Ishikawa (cell line): ENCODE data around the gene S100A7.

Experiments
- CEBPB ChIP-seq: IDR thresholded peaks from 2 replicates; pipeline ENCODE4 v1.6.1; 2012
- CREB1 ChIP-seq: IDR thresholded peaks from 2 replicates; pipeline ENCODE4 v1.6.1; 2012; ENCODE audit warnings: low read depth
- EGR1 ChIP-seq: IDR thresholded peaks from 2 replicates; pipeline ENCODE4 v1.6.1; 2012
- EP300 ChIP-seq: IDR thresholded peaks from 2 replicates; pipeline ENCODE4 v1.6.1; 2012; ENCODE audit warnings: borderline replicate concordance
- FOXM1 ChIP-seq: IDR thresholded peaks from 2 replicates; pipeline ENCODE4 v1.6.1; 2012; ENCODE audit warnings: low read depth, borderline replicate concordance
- NFIC ChIP-seq: IDR thresholded peaks from 2 replicates; pipeline ENCODE4 v1.6.1; 2012
- RAD21 ChIP-seq: IDR thresholded peaks from 2 replicates; pipeline ENCODE4 v1.6.1; 2012; ENCODE audit warnings: low read depth
- TAF1 ChIP-seq: IDR thresholded peaks from 2 replicates; pipeline ENCODE4 v1.6.1; 2012; ENCODE audit warnings: low read depth, mild to moderate bottlenecking
- TCF12 ChIP-seq: IDR thresholded peaks from 2 replicates; pipeline ENCODE4 v1.6.1; 2012; ENCODE audit warnings: low read depth
- TEAD4 ChIP-seq: IDR thresholded peaks from 2 replicates; pipeline ENCODE4 v1.6.1; 2012
- YY1 ChIP-seq: IDR thresholded peaks from 2 replicates; pipeline ENCODE4 v1.6.1; 2012; ENCODE audit warnings: low read depth
- ZBTB7A ChIP-seq: IDR thresholded peaks from 2 replicates; pipeline ENCODE4 v1.6.1; 2012; ENCODE audit warnings: low read depth
- TF ChIP-seq, protein P1 (sequence below): IDR thresholded peaks from 2 replicates; pipeline ENCODE4 v1.6.1; 2012; ENCODE audit warnings: low read depth, mild to moderate bottlenecking
- TF ChIP-seq, protein P2 (sequence below): IDR thresholded peaks from 2 replicates; pipeline ENCODE4 v1.6.1; 2012
- TF ChIP-seq, protein P3 (sequence below): IDR thresholded peaks from 2 replicates; pipeline ENCODE4 v1.6.1; 2012

Gene S100A7

DNA sequence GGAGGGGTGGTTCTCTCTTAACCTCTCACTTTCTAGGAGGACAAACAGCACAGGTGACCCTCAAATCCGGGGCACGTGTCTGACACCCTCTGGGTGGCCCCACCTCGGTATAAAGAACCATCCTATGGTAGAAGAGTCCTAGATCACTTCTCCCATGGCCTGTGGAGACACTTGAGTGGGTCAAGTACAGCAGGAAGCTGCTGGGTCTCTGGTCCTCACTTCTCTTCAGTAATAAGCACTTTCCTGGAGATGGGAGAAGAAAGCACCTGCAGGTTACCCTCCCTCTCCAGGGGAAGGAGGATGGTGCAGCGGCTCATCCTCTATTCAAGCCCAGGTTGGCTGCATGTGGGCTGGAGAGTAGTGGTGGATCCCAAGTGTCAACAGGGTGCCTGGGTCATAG lies 17.0 kb downstream of the S100A7 start:
- TF ChIP-seq CEBPB, result no peak

DNA sequence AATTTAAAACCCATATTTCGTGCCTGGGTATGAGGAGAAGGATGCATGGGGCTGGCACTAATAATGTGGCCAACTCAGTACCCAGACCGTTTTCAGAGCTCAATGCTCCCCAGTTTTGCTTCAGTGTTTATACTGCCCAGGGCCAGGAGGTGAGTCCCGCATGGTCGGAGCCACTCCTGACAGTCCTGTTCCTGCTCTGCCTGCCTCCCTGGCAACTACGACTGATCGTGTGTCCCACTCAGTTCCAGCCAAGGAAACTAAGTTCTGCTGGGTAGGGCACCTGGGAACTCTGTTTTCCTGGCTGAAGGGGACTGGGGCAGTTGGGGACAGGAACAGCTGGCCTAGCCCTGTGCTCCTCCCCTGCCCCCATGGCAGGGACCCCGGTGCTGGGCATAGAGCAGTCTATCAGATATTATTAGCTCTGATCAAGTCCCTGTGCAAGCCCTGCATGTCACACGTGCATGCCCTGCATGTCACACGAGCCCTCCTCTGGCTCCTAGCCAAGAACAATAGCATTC lies 19.2 kb downstream of the S100A7 start:
- TF ChIP-seq TCF12, result no peak
- no peak for TF ChIP-seq FOXM1
- TF ChIP-seq YY1, result no peak
- no peak for TF ChIP-seq NFIC
- TF ChIP-seq TAF1, result no peak
- TF ChIP-seq EGR1, result no peak
- TF ChIP-seq CREB1, result no peak
- TF ChIP-seq TEAD4, result no peak
- TF ChIP-seq RAD21, result no peak
- TF ChIP-seq, protein P1, sequence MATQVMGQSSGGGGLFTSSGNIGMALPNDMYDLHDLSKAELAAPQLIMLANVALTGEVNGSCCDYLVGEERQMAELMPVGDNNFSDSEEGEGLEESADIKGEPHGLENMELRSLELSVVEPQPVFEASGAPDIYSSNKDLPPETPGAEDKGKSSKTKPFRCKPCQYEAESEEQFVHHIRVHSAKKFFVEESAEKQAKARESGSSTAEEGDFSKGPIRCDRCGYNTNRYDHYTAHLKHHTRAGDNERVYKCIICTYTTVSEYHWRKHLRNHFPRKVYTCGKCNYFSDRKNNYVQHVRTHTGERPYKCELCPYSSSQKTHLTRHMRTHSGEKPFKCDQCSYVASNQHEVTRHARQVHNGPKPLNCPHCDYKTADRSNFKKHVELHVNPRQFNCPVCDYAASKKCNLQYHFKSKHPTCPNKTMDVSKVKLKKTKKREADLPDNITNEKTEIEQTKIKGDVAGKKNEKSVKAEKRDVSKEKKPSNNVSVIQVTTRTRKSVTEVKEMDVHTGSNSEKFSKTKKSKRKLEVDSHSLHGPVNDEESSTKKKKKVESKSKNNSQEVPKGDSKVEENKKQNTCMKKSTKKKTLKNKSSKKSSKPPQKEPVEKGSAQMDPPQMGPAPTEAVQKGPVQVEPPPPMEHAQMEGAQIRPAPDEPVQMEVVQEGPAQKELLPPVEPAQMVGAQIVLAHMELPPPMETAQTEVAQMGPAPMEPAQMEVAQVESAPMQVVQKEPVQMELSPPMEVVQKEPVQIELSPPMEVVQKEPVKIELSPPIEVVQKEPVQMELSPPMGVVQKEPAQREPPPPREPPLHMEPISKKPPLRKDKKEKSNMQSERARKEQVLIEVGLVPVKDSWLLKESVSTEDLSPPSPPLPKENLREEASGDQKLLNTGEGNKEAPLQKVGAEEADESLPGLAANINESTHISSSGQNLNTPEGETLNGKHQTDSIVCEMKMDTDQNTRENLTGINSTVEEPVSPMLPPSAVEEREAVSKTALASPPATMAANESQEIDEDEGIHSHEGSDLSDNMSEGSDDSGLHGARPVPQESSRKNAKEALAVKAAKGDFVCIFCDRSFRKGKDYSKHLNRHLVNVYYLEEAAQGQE, result no peak
- TF ChIP-seq, protein P2, sequence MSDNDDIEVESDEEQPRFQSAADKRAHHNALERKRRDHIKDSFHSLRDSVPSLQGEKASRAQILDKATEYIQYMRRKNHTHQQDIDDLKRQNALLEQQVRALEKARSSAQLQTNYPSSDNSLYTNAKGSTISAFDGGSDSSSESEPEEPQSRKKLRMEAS, result no peak
- TF ChIP-seq EP300, result no peak
- TF ChIP-seq, protein P3, sequence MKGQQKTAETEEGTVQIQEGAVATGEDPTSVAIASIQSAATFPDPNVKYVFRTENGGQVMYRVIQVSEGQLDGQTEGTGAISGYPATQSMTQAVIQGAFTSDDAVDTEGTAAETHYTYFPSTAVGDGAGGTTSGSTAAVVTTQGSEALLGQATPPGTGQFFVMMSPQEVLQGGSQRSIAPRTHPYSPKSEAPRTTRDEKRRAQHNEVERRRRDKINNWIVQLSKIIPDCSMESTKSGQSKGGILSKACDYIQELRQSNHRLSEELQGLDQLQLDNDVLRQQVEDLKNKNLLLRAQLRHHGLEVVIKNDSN, result no peak
- no peak for TF ChIP-seq ZBTB7A

DNA sequence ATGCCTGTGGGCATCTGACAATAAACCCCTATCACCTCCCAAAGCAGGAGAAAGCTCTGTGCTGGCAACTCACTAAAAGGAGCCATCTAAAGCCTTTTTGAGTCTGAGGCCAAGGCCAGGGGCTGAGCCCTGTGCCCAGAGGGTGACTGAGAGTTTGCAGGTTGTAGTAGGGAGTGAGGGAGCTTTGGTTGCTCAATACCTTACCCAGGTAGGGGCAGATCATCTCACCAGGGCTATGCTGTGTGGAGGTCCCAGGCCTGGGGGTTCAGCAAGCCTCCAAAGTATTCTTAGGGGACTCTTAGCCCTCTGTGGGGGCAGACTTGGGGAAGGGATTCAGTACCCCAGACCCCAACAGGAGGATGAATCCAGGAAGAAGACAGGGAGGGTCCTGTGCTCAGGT lies 21.2 kb downstream of the S100A7 start:
- TF ChIP-seq CEBPB (no peak), EP300 (no peak), RAD21 (no peak), ZBTB7A (no peak), TAF1 (no peak), NFIC (no peak), EGR1 (no peak)
- TF ChIP-seq, protein P3, result no peak
- TF ChIP-seq, protein P1, result no peak
- TF ChIP-seq, protein P2, result no peak

DNA sequence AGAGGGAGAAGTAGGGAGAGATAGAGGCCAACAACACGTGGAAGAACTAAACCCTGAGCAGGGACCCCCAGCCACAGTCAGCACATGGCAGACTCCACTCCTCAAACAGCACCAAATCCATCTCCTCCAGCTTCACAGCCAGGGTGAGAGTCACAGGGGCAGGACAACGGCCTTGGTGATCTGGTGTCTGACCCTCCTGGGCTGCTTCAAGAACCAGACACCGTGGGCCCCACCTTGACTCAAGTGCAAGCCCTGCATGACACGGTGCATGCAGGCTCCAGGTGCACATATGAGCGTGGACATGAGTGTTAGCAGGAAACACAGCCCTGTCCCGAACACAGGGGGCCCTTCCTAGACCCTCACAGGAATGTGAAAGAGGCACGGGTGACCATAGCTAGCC lies 21.9 kb downstream of the S100A7 start:
- TF ChIP-seq TEAD4 (no peak), EP300 (no peak), ZBTB7A (no peak), TAF1 (no peak), NFIC (no peak), EGR1 (no peak), RAD21 (no peak), CREB1 (no peak), YY1 (no peak), CEBPB (no peak), FOXM1 (no peak)
- TF ChIP-seq, protein P3, result no peak
- TF ChIP-seq, protein P2, result no peak

DNA sequence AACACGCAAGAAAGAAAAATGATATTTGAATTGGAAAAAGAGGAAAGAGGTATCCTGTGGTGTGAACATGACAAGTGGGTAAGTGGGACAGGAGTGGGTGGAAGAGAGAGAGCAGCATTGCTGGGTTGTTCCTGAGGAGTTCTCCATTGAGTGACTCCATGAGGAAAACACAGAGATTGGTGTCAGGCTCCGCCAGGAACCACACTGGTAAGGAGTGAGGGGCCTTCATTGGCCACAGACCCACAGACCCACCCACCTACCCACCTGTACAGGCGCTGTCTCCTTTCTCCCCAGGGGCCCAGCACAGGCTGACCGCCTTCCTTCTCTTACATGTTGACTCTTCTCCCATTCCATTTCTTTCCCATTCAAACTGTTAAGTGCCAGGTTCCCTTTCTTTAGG lies 23.2 kb downstream of the S100A7 start:
- TF ChIP-seq ZBTB7A, result no peak
- TF ChIP-seq, protein P2, result no peak
- TF ChIP-seq, protein P3, result no peak
- no peak for TF ChIP-seq CREB1
- TF ChIP-seq YY1, result no peak
